Stimulated activated CD4-positive, alpha-beta T cell treated with anti-CD3 and anti-CD28 coated beads, Interleukin-15, amount 100 ng/mL, for 24 hours (primary cell): ENCODE data around the gene ZNF366.

Source experiments
- DNase-seq: peaks from one replicate; pipeline ENCODE4 v3.0.0-alpha.2; 2020

ZNF366 gene

GRCh38 chr5:72519111-72519510 lies 11.9 kb upstream of the ZNF366 start:
- no peak for DNase-seq

- no peak for DNase-seq
Observed at GRCh38 chr5:72518001-72518683, 10.9 kb upstream of the ZNF366 start.

DNA sequence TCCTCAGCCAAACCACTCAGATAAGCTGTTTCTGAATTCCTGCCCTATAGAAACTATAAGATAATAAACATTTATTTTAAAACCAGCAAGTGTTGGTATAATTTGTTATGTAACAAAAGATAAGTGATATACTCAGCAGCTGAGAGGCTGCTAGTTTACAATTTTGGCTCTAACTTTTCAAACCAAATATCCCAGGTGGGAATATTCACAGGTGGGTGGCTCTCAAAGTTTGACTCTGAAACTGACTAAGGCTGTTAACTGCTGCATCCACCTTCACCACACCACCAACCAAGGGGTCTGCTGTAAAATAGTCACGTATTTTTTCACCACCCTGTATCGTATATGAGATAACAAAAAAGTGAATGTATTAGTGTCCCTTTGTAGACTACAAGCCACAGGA lies 9.7 kb upstream of the ZNF366 start:
- no peak for DNase-seq

DNA sequence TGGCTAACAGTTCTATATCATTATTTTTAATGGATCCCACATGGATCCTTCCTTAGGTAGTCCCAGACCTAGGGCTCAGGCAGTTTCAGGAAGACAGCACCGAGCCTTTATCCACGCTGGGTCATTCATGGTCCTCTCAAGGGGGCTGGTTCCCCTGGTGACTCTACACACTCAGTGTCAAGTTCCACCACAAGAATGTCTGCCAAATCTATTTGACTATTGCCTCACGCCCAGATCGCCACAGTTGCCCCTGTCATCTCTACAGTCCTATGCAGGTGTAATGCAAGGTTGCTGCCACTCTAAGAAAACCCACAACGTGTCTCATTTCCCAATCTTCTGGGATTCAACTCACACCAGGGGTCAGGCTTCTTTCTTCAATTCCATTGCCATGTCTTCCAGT lies 8.0 kb upstream of the ZNF366 start:
- DNase-seq = no peak

DNA sequence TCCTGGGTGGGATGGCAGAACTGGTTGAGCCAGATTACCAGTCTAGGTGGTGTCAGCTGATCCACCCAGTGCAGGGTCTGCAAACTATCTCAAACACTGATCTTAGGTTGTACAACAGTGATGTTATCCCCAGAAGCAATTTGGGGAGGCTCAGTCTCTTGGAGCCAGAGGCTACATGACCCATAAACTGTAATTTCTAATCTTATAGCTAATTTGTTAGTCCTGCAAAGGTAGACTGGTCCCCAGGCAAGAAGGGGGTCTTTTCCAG lies 5.3 kb upstream of the ZNF366 start:
- no peak for DNase-seq

DNA sequence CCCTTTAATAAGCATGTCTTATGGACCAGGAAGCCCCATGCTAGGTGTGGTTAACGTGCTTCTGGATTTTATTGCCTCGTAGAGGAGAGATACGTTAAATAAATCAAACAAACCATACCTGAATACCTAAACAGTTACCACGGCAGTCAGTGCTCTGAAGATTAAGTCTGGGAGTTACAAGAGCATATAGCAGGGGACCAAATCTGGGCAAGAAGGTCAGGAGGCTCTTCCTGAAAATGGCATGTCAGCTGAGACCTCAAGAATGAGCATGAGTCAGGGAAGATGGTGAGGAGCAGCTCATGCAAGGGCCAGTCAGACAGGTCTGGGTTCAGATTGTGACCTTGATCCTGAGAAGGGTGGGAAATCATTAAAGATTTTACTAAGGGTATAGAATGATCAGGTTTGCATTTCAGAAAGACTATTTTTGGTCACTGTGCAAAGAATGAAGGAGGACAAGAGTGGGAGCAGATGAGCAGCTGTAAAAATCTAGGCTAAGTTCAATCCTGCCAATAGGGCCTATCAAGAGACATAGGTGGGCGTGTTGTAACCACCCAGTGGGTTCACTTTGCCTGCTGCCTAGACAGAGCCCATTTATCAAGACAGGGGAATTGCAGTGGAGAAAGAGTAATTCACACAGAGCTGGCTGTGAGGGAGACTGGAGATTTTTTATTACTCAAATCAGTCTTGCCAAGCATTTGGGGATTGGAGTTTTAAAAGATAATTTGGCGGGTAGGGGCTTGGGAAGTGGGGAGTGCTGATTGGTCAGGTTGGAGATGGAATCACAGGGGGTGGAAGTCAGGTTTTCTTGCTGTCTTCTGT lies 4.8 kb upstream of the ZNF366 start:
- DNase-seq = no peak

GRCh38 chr5:72511366-72511765 lies 4.2 kb upstream of the ZNF366 start:
- no peak for DNase-seq

DNA sequence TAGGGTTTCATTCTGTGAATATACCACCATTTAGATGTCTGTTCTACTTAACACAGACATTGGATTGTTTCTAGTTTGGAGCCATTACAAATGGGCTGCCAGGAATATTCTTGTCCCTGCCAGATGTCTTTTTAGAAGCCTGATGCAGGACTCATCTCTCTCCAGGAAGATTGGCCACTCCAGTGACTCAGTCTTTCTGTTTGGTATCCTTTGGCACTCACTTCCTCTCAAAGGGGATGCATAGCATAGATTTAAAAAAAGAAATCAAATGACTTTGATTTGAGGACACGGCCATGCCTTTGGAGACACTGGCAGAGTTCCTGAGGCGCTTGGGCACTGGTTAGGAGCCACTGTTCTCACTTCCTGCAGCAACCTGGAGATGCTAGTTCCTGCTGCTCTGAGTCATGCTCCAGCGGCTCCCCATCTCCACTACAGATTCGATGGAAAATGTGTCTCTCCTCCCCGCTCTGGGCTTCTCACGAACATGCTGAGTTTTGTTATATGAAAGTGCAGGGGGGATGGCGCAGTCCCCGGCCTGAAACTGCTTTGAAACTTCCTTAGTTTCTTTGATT lies 3.5 kb upstream of the ZNF366 start:
- peak; percentile 41 for DNase-seq

- DNase-seq = no peak
Observed at GRCh38 chr5:72509401-72509800, 2.2 kb upstream of the ZNF366 start.

GRCh38 chr5:72508241-72509170 lies 1.3 kb upstream of the ZNF366 start:
- DNase-seq = no peak

- DNase-seq = no peak
Observed at GRCh38 chr5:72507907-72508238, 663 bp upstream of the ZNF366 start.

DNA sequence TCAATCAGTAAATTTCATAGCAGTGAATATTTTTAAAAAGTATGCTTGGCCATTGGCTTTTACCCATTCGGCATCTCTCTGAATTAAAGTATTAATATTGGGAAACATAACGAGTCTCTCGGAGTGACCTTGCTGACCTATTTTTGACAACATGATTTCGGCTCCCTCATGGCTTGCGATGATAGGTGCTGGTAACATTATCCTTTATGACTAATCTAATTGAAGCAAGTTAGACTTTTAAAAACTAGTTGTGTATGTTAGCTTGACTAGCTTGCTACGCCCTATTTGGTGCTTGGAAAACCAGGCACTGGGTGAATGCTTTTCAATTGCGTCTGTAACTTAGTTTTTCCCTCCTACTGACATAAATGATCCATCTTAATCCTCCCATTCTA lies 1.1 kb downstream of the ZNF366 start:
- no peak for DNase-seq

DNA sequence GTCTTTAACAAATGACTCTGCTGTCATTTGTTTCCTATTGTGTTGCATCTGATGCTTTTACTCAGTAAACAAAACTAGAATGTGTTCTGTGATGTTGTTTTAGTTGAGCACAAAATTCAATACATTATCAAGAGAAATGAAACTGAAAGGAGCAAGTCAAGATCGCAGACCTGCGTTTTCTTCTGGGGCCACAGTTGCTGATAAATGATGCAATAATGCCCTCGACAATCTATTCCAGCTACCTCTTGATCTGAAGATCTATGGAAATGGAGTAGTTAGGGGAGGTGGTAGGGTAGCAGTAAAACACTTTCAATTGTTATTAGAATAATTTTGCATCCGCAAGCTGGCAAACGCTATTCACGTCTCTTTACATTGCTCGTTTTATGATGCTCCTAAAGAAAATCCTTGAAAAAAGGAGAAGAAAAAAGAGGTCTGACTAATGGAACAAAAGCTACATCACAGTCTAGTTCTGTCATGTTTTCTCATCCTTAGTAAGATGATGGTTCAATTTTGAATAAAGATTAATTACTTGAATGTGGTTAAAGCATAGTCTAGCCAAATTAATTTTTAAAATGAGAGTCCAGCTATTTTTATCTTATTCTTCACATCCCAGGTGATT lies 1.6 kb downstream of the ZNF366 start:
- DNase-seq = no peak

GRCh38 chr5:72505016-72505415 lies 2.2 kb downstream of the ZNF366 start:
- no peak for DNase-seq

DNA sequence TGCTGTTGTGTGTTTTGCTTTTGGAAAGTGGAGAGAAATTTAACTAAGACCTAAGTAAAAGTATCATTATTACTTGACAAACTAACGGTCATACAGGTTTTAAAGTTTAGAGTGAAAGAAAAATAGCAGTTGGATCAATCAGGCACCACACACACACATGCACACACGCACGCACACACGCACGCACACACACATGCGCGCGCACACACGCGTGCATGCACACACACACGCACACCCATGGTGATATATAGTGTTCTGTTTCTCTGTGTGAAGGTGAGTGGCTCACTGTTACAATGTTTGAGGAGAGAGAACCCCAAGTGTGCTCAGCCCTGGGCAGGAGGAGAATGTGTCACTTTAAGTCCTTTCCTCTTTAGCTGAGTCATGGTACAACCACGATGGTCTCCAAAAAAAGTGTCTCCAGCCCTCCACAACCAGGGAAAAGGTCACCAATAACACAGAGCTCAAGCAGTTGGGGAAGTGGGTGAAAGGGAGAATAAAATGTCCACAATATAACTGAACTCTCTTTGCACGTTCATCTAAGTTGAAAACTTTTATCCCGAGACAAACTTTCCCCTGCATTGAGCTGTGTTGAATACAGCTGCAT lies 3.2 kb downstream of the ZNF366 start:
- DNase-seq = no peak

DNA sequence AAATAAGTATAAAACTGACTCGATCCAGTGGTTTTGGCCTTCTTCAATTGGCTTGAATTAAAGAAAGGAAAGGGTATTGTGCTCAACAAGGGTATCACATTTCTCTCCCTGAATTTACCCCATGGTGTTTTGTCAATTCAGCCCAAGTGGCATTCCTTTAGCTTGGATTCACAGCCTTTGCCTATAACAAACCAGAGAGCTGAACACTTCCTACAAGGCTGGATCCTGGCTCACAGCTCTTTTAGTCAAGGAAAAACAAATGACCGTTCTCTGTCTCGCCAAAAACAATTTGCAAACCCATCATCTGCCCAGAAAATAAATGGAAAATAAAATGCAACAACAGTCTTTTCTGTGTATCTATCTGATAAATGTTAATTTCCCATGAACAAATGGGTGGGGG lies 5.7 kb downstream of the ZNF366 start:
- DNase-seq = no peak

- DNase-seq = no peak
Observed at GRCh38 chr5:72499730-72500129, 7.5 kb downstream of the ZNF366 start.

DNA sequence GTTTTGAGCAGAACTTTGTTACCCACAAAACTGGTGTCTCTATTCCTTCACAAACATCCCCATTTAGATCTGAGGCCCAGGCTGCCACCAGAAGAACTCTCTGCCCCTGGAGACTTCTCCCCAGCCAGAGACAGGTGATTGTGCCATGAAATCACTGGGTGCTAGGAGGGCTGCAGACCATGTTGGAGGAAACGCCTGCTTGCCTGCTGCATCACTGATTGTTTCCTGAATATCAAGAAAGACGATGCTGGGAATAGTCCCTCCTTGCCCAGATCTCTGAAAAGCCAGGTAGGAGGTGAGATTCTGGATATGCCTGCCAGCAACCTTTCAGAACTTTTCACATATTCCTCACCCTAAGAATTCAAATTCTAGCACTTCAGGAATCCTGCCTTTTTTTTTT lies 8.1 kb downstream of the ZNF366 start:
- no peak for DNase-seq

DNA sequence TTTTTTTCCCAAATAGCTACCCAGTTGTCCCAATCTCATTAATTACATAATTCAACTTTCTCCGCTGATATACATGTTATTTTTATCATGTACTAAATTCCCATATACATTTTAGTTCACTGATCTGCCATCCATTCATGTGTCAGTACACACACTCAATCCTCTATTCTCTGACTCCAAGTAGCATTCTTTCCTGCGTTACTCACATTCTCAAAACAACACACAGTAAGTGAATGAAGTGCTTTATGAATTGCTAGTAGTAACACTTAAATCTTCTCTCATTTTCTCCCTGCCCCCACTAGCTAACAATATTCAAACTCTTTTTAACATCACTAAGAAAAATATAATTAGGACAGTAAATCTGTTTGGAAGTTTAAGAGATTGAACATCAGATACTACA lies 8.9 kb downstream of the ZNF366 start:
- no peak for DNase-seq

DNA sequence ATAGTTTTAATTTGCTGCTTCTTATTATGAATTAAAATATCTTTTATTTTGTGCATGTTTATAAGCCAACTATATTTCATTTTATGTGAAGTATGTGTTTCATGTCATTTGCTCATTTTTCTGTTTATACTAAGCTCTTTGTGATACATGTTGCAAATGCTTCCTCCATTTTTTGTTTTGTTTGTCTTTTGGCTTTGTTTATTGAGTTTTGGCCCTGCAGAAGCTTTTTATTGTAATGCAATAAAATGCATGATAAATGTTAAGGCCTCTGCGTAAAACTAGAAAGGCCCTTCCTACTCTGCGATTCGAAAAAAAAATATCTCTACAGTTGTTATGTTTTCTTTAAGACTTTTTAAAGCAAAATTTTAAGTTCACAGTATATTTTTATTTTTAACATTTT lies 9.4 kb downstream of the ZNF366 start:
- no peak for DNase-seq

- no peak for DNase-seq
Observed at GRCh38 chr5:72495410-72495809, 11.8 kb downstream of the ZNF366 start.

DNA sequence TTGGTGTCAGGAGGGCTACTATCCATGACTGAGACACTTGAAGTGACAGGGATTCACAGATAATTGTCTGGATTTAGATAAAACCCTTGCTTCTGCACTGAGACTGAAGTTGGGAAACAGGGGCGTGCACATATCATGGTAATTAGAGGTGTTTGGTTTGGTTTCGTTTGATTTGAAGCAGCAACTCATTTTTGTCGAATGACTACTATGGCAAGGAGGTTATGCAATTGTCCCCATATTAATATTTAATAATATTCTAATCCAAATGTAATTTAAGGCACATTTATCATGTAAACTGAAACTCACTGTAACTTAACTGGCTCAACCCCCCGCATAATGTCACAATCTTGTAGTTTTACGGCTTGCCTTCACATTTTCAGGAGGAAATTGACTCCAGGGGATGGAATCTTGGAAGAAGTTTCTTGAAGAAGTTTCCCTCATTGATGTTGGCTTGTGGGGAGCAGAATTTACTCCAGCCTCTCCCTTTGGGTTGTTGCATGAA lies 12.5 kb downstream of the ZNF366 start:
- no peak for DNase-seq

GRCh38 chr5:72489536-72489935 lies 17.7 kb downstream of the ZNF366 start:
- no peak for DNase-seq
